Measurements from ENCODE around the gene COL21A1. TPM values are rescaled to one million over a fixed set of nuclear protein-coding genes. Genes with fewer than 3 reads are reported as not detected.

COL21A1 gene
- total RNA-seq, 1 donor from 2014 or later = 1.2 TPM

GRCh38 chr6:56072856-56073255, 174.5 kb downstream of the COL21A1 start:
- no peak for TF ChIP-seq CTCF (IDR thresholded peaks at IDR 0.05; ENCODE audit: unreplicated experiment)
- no peaks in the 10 kb centered on the region for H3K9me3 Mint-ChIP-seq (ENCODE audit: unreplicated experiment)
- DNase-seq (ENCODE audit: low spot score) = no peak
- H3K27ac Mint-ChIP-seq (ENCODE audit: unreplicated experiment) = no peak overlapping the region
- H3K36me3 Mint-ChIP-seq (ENCODE audit: low read depth, unreplicated experiment) = no peaks in the 10 kb centered on the region
- no peaks in the 10 kb centered on the region for H3K4me1 Mint-ChIP-seq (ENCODE audit: unreplicated experiment)
- no peaks in the 10 kb centered on the region for H3K27me3 Mint-ChIP-seq (ENCODE audit: unreplicated experiment)
- H3K4me3 Mint-ChIP-seq (ENCODE audit: unreplicated experiment) = no peak overlapping the region

- Mint-ChIP-seq H3K4me3 (ENCODE audit: unreplicated experiment) (no peak overlapping the region), H3K36me3 (ENCODE audit: low read depth, unreplicated experiment) (no peaks in the 10 kb centered on the region), H3K27me3 (ENCODE audit: unreplicated experiment) (no peaks in the 10 kb centered on the region), H3K27ac (ENCODE audit: unreplicated experiment) (no peak overlapping the region), H3K9me3 (ENCODE audit: unreplicated experiment) (no peaks in the 10 kb centered on the region), H3K4me1 (ENCODE audit: unreplicated experiment) (no peaks in the 10 kb centered on the region)
- no peak for DNase-seq (ENCODE audit: low spot score)
- TF ChIP-seq CTCF (IDR thresholded peaks at IDR 0.05; ENCODE audit: unreplicated experiment) = no peak
Observed at GRCh38 chr6:56065408-56065807, 182.0 kb downstream of the COL21A1 start.

DNA sequence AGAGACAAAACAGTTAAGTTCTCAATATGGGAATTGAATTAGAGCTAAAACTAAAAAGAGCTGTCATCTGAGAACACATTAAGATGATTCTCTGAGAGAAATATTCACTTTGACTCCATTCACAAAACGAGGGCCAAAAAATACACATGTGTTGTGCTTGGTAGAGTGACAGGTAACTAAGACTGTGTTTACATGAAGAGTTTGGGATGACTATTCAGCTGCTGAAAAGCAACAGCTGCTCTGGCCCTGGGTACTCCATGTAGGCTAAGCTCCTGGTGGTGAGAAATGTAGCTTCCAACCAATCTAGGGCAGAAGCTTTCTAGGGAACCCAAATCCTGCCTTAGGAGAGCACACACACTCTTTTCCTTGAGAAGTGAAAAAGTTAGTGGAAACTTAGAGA, 184.5 kb downstream of the COL21A1 start:
- H3K36me3 Mint-ChIP-seq (ENCODE audit: low read depth, unreplicated experiment) = no peaks in the 10 kb centered on the region
- no peaks in the 10 kb centered on the region for H3K4me1 Mint-ChIP-seq (ENCODE audit: unreplicated experiment)
- H3K9me3 Mint-ChIP-seq (ENCODE audit: unreplicated experiment) = no peaks in the 10 kb centered on the region
- no peak for DNase-seq (ENCODE audit: low spot score)
- no peak for TF ChIP-seq CTCF (IDR thresholded peaks at IDR 0.05; ENCODE audit: unreplicated experiment)
- no peaks in the 10 kb centered on the region for H3K27me3 Mint-ChIP-seq (ENCODE audit: unreplicated experiment)
- no peak overlapping the region for H3K4me3 Mint-ChIP-seq (ENCODE audit: unreplicated experiment)
- H3K27ac Mint-ChIP-seq (ENCODE audit: unreplicated experiment) = no peak overlapping the region

DNA sequence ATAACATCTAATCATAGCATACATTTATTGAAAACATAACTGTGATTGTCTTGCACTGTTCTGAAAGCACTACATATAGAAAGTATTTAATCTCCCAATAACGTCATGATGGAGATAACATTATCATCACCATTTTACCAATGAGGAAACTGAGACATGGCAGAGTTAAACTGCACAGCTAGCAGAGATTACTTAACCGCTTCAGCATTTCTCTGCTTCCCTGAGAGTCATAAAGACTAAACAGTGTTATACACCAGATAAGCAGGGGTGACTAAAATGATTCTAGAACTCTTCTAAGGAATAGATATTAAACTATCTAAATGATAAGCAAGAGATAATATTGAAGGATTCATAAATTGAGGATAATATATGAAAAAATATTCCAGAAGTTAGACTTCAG, 188.7 kb downstream of the COL21A1 start:
- Mint-ChIP-seq H3K4me3 (ENCODE audit: unreplicated experiment) (no peak overlapping the region), H3K4me1 (ENCODE audit: unreplicated experiment) (no peaks in the 10 kb centered on the region), H3K9me3 (ENCODE audit: unreplicated experiment) (no peaks in the 10 kb centered on the region), H3K36me3 (ENCODE audit: low read depth, unreplicated experiment) (no peaks in the 10 kb centered on the region), H3K27me3 (ENCODE audit: unreplicated experiment) (no peaks in the 10 kb centered on the region), H3K27ac (ENCODE audit: unreplicated experiment) (no peak overlapping the region)
- DNase-seq (ENCODE audit: low spot score) = no peak
- TF ChIP-seq CTCF (IDR thresholded peaks at IDR 0.05; ENCODE audit: unreplicated experiment) = no peak

DNA sequence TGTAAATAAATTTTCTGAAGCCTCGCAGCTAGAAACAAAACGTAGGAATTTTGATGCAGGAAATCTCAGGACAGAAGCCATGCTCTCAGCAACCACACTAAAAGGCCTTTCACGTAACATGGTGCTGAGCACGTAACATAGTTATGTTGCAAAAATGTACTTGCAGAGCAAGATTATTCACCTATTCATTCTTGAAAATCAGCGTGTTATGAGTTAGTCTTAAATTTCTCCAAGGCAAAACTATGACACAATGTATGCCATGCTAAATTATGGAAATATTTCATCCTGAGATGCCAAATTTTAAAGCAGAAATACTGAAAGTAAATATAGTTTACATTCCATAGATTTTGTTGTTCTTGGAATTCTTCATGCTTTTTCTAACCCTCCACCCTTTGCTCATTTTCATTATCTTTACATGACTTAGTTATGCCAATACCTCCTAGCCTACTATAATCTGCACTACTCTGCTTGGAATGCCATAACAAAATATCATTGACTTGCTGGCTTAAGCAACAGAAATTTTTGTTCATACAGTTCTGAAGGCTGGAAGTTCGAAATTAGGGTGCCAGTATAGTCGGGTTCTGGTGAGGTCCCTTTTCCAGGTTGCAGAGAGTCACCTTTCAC, 192.2 kb downstream of the COL21A1 start:
- TF ChIP-seq CTCF (IDR thresholded peaks at IDR 0.05; ENCODE audit: unreplicated experiment) = no peak
- no peaks in the 10 kb centered on the region for H3K9me3 Mint-ChIP-seq (ENCODE audit: unreplicated experiment)
- no peak overlapping the region for H3K4me3 Mint-ChIP-seq (ENCODE audit: unreplicated experiment)
- H3K27me3 Mint-ChIP-seq (ENCODE audit: unreplicated experiment) = no peaks in the 10 kb centered on the region
- no peak for DNase-seq (ENCODE audit: low spot score)
- no peak overlapping the region for H3K27ac Mint-ChIP-seq (ENCODE audit: unreplicated experiment)
- H3K4me1 Mint-ChIP-seq (ENCODE audit: unreplicated experiment) = no peaks in the 10 kb centered on the region
- H3K36me3 Mint-ChIP-seq (ENCODE audit: low read depth, unreplicated experiment) = no peaks in the 10 kb centered on the region

All from endothelial cell (in vitro differentiated cells).